ENCODE results near the gene PSMA6.
"Not testable (repeated sequence)": the region's sequence is repeated elsewhere in the genome, so short reads cannot be mapped to it uniquely, and the experiment has no call there.

The PSMA6 gene

GRCh38 chr14:35292051-35292769 is at the start of gene PSMA6:
Gene PSMA6 (plus strand): TSS chr14:35292382. CDS start chr14:35292477, 95 bp downstream.
- peak; percentile 100 for DNase-seq

- DNase-seq, result no peak
These were observed 49.4 kb upstream of the PSMA6 start for GRCh38 chr14:35242599-35243311.

GRCh38 chr14:35243956-35244355 is 48.2 kb upstream of the PSMA6 start:
- DNase-seq, result no peak

- no peak for DNase-seq
These were observed 47.6 kb upstream of the PSMA6 start for GRCh38 chr14:35244542-35244941.

- no peak for DNase-seq
These were observed 47.1 kb upstream of the PSMA6 start for GRCh38 chr14:35245051-35245450.

- no peak for DNase-seq
These were observed 44.3 kb upstream of the PSMA6 start for GRCh38 chr14:35247777-35248475.

GRCh38 chr14:35248476-35248788 is 43.8 kb upstream of the PSMA6 start:
- no peak for DNase-seq

GRCh38 chr14:35250319-35250718 is 41.9 kb upstream of the PSMA6 start:
- DNase-seq, result no peak

- no peak for DNase-seq
These were observed 39.7 kb upstream of the PSMA6 start for GRCh38 chr14:35252451-35252868.

GRCh38 chr14:35253056-35253455 is 39.1 kb upstream of the PSMA6 start:
- DNase-seq, result not testable (repeated sequence)

- not testable (repeated sequence) for DNase-seq
These were observed 38.1 kb upstream of the PSMA6 start for GRCh38 chr14:35254034-35254622.

GRCh38 chr14:35254736-35255135 is 37.4 kb upstream of the PSMA6 start:
- no peak for DNase-seq

- no peak for DNase-seq
These were observed 36.5 kb upstream of the PSMA6 start for GRCh38 chr14:35255711-35256110.

GRCh38 chr14:35257809-35258208 is 34.4 kb upstream of the PSMA6 start:
- no peak for DNase-seq

GRCh38 chr14:35258420-35258819 is 33.8 kb upstream of the PSMA6 start:
- no peak for DNase-seq

- no peak for DNase-seq
These were observed 30.4 kb upstream of the PSMA6 start for GRCh38 chr14:35261774-35262173.

- no peak for DNase-seq
These were observed 29.7 kb upstream of the PSMA6 start for GRCh38 chr14:35262436-35262835.

- DNase-seq, result no peak
These were observed 23.2 kb upstream of the PSMA6 start for GRCh38 chr14:35268946-35269345.

GRCh38 chr14:35274805-35275204 is 17.4 kb upstream of the PSMA6 start:
- DNase-seq, result no peak

GRCh38 chr14:35277179-35277578 is 15.0 kb upstream of the PSMA6 start:
- peak; percentile 100 for DNase-seq

- no peak for DNase-seq
These were observed 12.8 kb upstream of the PSMA6 start for GRCh38 chr14:35279369-35279768.

- no peak for DNase-seq
These were observed 10.8 kb upstream of the PSMA6 start for GRCh38 chr14:35281341-35281740.

- no peak for DNase-seq
These were observed 7.7 kb upstream of the PSMA6 start for GRCh38 chr14:35284506-35284905.
